ENCODE data around the gene ZNF682.
A peak's percentile ranks its signal among the peaks of the same experiment; 100 is the strongest.

Gene ZNF682

GRCh38 chr19:20044663-20045062, 5.4 kb upstream of the ZNF682 start:
- DNase-seq (ENCODE audit: low read depth), result peak; percentile 28
- TF ChIP-seq CTCF (IDR thresholded peaks at IDR 0.05; ENCODE audit: control insufficient read depth, extremely low read depth, insufficient read depth), result no peak
- no peak overlapping the region for H3K4me3 ChIP-seq (ENCODE audit: low read depth, low read length)

DNA sequence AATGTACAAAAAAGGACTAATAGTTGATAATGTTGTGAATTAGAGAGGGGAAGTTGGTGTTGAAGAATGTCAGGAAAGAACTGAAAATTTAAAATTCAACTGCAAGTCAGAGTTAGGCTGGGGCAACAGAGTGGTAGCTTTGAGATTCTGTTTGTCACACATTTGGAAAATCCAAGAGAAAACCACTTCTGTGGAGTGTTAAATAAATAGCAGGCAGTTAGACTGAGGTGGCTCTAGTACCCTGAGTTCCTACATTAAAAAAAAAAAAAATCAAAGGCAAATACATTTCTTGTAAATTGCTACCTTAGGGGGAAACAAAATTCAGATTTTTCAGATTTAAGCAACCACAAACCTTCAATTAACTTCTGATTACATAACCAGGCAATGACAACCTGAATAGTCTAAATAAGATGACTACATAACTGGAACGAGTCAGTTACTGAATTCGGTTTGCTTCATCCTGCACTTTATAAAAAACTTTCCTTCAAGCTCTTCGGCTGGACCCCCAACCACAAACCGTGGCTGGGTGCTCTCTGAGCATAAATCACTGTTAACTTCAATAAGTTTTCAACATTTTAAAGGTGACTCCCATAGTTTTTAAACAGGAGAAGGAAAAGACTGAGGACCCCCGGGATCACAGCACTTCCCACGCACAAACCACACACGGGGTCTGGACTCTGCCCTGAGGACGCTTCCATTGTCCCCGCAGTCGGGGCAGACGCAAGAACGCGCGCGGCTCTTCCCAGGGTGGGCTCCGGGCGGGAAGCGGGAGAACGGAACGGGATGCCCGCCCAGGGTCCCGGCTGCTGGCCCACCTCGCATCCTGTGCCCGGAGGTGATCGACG, 725 bp downstream of the ZNF682 start:
- peak overlapping the region; percentile 73 for H3K4me3 ChIP-seq (ENCODE audit: low read depth, low read length)
- no peak for DNase-seq (ENCODE audit: low read depth)
- TF ChIP-seq CTCF (IDR thresholded peaks at IDR 0.05; ENCODE audit: control insufficient read depth, extremely low read depth, insufficient read depth), result no peak

- no peak overlapping the region for H3K4me3 ChIP-seq (ENCODE audit: low read depth, low read length)
- TF ChIP-seq CTCF (IDR thresholded peaks at IDR 0.05; ENCODE audit: control insufficient read depth, extremely low read depth, insufficient read depth), result no peak
- DNase-seq (ENCODE audit: low read depth), result no peak
Measured at GRCh38 chr19:20035935-20036334, 3.4 kb downstream of the ZNF682 start.

DNA sequence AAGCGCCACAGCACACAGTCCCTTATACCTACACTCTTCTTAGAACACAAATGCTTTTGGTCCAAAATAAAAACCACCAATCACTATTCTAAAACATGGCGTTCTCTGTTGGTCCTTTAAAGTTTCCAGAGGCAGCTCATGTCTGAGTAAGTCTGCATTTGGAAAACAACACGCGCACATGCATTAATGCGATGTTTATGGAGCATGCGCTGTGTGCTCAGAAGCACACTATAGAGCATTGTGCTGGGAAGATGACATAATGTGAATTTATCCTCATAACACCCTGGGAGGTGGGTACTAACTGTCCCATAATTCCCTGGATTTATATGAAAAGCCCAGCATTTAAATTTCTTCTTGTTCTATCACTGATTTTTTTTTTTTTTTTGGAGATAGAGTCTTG, 10.7 kb downstream of the ZNF682 start:
- DNase-seq (ENCODE audit: low read depth), result no peak
- H3K4me3 ChIP-seq (ENCODE audit: low read depth, low read length), result no peak overlapping the region
- TF ChIP-seq CTCF (IDR thresholded peaks at IDR 0.05; ENCODE audit: control insufficient read depth, extremely low read depth, insufficient read depth), result no peak

DNA sequence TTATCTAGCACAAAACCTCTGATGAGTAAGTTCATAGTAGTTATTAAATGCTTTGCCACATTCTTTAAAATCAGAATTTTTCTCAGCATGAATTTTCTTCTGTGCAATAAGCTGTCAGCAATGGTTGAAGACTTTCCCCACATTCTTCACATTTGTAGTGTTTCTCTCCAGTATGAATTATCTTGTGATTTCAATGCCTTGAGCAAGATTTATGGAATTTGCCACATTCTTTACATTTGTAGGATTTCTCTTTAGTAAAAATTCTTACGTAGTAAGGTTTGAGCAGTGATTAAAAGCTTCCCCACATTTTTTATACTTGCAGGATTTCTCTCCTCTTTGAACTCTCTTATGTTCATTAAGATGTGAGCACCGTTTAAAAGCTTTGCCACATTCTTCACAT, 33.6 kb downstream of the ZNF682 start:
- no peak for TF ChIP-seq CTCF (IDR thresholded peaks at IDR 0.05; ENCODE audit: control insufficient read depth, extremely low read depth, insufficient read depth)
- H3K4me3 ChIP-seq (ENCODE audit: low read depth, low read length), result no peak overlapping the region
- no peak for DNase-seq (ENCODE audit: low read depth)

GRCh38 chr19:19997656-19998268, 41.5 kb downstream of the ZNF682 start:
- no peak for DNase-seq (ENCODE audit: low read depth)
- H3K4me3 ChIP-seq (ENCODE audit: low read depth, low read length), result no peak overlapping the region
- peak; percentile 66 for TF ChIP-seq CTCF (IDR thresholded peaks at IDR 0.05; ENCODE audit: control insufficient read depth, extremely low read depth, insufficient read depth)
